VCaP (cell line): ENCODE results near the gene KLHL30.

Source experiments
- H3K27ac ChIP-seq: fragments of 450-650 bp; 2 replicates; pipeline ENCODE4 v1.5.1; 2017
- CTCF ChIP-seq: fragments of 450-650 bp; conservative IDR thresholded peaks from 2 replicates; pipeline ENCODE4 v1.5.1; 2017; ENCODE audit warnings: mild to moderate bottlenecking, moderate library complexity

Gene KLHL30

GRCh38 chr2:238133499-238134392 is 4.7 kb upstream of the KLHL30 start:
- TF ChIP-seq CTCF = no peak
- H3K27ac ChIP-seq = no peak overlapping the region

GRCh38 chr2:238134393-238134785 is 4.1 kb upstream of the KLHL30 start:
- no peak for TF ChIP-seq CTCF
- no peak overlapping the region for H3K27ac ChIP-seq

GRCh38 chr2:238135601-238136150 is 2.8 kb upstream of the KLHL30 start:
- no peak for TF ChIP-seq CTCF

GRCh38 chr2:238136820-238137537 is 1.5 kb upstream of the KLHL30 start:
- TF ChIP-seq CTCF = no peak
- no peak overlapping the region for H3K27ac ChIP-seq

More at GRCh38 chr2:238135601-238136150, 2.8 kb upstream of the KLHL30 start:
- H3K27ac ChIP-seq = no peak overlapping the region

- no peak overlapping the region for H3K27ac ChIP-seq
- no peak for TF ChIP-seq CTCF
These were observed 583 bp upstream of the KLHL30 start for GRCh38 chr2:238137885-238138284.

- 0 out of 2 replicates have a peak, but pooled peaks have one; percentile 6 for TF ChIP-seq CTCF
- H3K27ac ChIP-seq = no peak overlapping the region
These were observed 950 bp downstream of the KLHL30 start for GRCh38 chr2:238139196-238140039.
